MM.1S (cell line): ENCODE data around the gene CCDC54.

ENCODE experiments used
- EZH2 ChIP-seq: fragments of 300-600 bp; sonication (generic); optimal IDR thresholded peaks from 2 replicates; pipeline ENCODE3; 2017; ENCODE audit warnings: low read depth, mild to moderate bottlenecking, antibody characterized with exemption, low read length, mixed read lengths
- TF ChIP-seq, protein P1 (sequence below): fragments of 300-600 bp; sonication (generic); IDR thresholded peaks from 2 replicates; pipeline ENCODE4 v1.5.1; 2016; ENCODE audit warnings: antibody characterized with exemption, low read length, mixed read lengths

DNA sequence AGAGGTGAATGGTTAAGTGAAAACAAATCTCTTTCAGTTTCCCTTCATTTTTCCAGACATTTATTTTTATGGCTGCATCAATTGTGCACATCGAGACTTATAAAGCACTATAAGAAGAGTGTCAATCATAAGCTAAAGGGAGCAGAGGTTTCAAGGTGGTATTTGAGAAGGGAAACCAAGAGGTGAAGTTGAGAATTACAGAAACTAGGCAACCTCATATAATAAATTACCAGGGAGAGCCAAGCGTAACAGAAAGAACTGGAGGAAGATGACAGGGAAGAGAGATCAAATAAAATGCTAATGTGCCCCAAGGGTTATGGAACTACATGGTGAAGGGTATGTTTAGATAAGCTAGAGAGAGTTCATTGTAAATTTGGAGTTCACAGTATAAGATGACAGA is 6.3 kb upstream of the CCDC54 start:
- TF ChIP-seq, protein P1, sequence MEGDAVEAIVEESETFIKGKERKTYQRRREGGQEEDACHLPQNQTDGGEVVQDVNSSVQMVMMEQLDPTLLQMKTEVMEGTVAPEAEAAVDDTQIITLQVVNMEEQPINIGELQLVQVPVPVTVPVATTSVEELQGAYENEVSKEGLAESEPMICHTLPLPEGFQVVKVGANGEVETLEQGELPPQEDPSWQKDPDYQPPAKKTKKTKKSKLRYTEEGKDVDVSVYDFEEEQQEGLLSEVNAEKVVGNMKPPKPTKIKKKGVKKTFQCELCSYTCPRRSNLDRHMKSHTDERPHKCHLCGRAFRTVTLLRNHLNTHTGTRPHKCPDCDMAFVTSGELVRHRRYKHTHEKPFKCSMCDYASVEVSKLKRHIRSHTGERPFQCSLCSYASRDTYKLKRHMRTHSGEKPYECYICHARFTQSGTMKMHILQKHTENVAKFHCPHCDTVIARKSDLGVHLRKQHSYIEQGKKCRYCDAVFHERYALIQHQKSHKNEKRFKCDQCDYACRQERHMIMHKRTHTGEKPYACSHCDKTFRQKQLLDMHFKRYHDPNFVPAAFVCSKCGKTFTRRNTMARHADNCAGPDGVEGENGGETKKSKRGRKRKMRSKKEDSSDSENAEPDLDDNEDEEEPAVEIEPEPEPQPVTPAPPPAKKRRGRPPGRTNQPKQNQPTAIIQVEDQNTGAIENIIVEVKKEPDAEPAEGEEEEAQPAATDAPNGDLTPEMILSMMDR: no peak
- no peak for TF ChIP-seq EZH2
